HG02678 (cell line): ENCODE data around the gene OCEL1.
"Not testable (repeated sequence)": the region's sequence is repeated elsewhere in the genome, so short reads cannot be mapped to it uniquely, and the experiment has no call there.

ENCODE experiments used
- ATAC-seq: cut with Tn5 transposase; IDR thresholded peaks from one replicate; pipeline ENCODE4 v1.9.1; 2021; ENCODE audit warnings: mild to moderate bottlenecking, moderate library complexity; ENCODE audit not compliant: unreplicated experiment

The OCEL1 gene

DNA sequence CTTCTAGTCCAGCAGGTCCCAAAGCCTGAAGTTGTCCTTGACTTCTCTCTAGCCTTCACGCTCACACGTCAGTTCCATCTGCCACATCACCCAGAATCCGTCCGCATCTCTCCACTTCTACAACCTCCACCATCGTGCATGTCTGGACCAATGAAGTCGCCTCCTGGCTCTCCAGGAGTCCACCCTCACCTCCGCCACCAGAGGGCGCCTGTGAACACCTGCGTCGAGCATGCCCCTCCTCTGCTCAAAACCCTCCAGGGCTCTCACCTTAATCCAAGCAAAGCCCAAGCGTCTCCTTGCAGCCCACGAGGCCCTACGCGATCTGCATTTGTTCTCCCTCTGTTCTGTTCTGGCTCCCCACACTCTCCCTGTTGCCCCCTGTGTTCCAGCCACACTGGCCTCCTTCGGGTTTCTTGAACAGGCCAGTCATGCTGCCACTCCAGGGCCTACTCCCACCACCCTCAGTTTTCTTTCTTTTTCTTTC is 34.9 kb downstream of the OCEL1 start:
- peak; percentile 88 for ATAC-seq

- no peak for ATAC-seq
Measured at GRCh38 chr19:17262557-17262956, 36.5 kb downstream of the OCEL1 start.

- no peak for ATAC-seq
Measured at GRCh38 chr19:17263712-17264640, 38.0 kb downstream of the OCEL1 start.

- no peak for ATAC-seq
Measured at GRCh38 chr19:17264641-17264979, 38.6 kb downstream of the OCEL1 start, which contains the start of gene USHBP1. Gene USHBP1 (minus strand): TSS chr19:17264745. CDS start chr19:17264299, 446 bp downstream.

DNA sequence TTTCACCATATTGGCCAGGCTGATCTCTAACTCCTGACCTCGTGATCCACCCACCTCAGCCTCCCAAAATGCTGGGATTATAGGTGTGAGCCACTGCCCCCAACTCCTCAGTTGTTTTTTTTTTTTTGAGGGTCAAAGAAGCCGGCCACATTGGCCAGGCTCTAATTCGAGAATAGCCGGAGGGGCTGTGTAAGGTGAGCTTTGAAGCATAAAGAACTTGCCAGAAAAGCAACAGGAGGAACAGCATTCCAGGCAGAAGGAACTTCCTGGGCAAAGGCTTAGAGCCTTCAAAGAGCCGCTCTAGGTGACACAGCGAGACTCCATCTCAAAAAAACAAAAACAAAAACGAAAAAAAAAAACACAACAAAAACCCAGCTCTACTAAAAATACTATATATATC is 40.0 kb downstream of the OCEL1 start:
- no peak for ATAC-seq

GRCh38 chr19:17266589-17266974 is 40.6 kb downstream of the OCEL1 start:
- peak; percentile 21 for ATAC-seq

DNA sequence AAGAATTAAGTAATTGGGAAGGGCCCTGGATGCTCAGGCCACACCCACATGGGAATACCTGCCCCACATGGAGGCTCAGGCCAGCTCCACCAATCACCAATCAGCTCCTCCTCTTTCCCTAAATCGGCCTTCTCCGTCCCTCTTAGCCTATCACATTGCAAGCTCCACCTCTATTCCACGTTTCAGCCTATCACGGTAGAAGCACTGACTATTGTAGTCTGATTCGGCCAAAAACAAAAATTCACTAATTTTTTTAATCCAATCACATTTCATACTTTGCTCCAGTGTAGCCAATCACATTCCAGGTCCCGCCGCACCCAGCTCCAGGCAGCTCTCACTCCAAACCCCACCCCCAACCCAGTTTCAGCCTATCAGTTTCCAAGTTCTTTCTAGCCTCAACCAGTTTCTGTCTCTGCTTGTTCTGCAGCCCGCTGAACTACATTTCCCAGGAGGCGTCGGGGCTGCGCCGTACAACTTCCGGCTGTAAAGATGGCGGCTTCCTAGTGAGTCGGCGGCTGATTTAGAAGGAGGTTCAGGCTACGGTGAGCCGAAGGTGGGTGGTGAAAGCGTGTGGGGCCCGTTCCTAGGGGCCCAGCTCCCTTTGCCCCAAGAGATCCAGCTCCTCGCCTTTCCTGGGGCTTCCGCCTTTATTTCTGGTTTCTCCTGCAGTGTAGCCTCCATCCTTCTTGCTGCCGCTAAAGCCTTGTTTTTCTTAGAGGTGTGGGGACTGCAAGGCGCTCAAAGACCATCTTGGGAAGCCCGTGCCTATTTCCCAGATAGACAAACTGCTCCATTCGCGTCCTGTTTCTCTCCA is 41.2 kb downstream of the OCEL1 start, which contains the start of gene BABAM1:
TSS of gene BABAM1 (plus strand) at position 469 of the 814 bp plus-strand sequence. CDS start 1,364 bp downstream, outside the sequence.
- peak; percentile 95 for ATAC-seq

DNA sequence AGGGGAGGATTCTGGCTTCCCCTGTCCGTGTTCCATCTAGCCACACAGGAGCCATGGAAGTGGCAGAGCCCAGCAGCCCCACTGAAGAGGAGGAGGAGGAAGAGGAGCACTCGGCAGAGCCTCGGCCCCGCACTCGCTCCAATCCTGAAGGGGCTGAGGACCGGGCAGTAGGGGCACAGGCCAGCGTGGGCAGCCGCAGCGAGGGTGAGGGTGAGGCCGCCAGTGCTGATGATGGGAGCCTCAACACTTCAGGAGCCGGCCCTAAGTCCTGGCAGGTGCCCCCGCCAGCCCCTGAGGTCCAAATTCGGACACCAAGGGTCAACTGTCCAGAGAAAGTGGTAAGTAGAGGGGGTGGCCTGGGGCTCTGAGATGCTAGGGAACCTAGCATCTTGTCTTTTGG is 42.7 kb downstream of the OCEL1 start:
- ATAC-seq = no peak

- not testable (repeated sequence) for ATAC-seq
Measured at GRCh38 chr19:17274892-17275291, 48.9 kb downstream of the OCEL1 start.

DNA sequence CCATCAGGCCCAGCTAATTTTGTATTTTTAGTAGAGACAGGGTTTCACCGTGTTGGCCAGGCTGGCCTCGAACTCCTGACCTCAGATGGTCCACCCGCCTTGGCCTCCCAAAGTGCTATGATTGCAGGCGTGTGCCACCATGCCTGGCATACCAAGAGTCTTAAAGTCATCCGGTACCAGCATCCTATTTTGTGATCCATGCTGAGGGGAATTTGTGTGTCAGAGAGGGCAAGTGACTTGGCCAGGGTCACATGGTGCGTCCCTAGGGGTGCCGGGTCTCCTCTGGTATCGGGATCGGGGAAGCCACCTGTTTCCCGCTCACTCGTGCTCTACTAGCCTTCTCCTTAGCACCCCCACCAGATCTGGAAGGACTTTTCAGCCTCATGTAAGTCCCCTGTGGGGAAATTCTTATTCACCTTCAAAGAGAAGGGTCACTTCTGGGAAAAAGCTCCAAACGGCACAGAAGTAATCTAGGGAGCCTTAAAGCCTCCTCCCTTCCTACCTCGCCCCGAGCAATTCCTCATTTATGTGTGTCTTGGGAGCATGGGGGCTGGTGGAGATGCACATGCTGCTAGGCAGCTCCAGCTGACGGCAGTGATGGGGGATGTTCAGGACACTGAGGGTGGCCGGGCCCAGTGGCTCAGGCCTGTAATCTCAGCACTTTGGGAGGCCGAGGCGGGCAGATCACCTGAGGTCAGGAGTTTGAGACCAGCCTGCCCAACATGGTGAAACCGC is 49.6 kb downstream of the OCEL1 start:
- no peak for ATAC-seq
